GM08714 (cell line): ENCODE results near the gene COPG2.
"Not testable (repeated sequence)": the region's sequence is repeated elsewhere in the genome, so short reads cannot be mapped to it uniquely, and the experiment has no call there.

Experiments
- H3K4me3 ChIP-seq: fragments of 200-500 bp; sonication (Bioruptor generic); 2 replicates; pipeline ENCODE4 v1.5.1; 2014; ENCODE audit warnings: mild to moderate bottlenecking, low read length, inconsistent platforms
- ZNF274 ChIP-seq: IDR thresholded peaks from 2 replicates; pipeline ENCODE4 v1.6.1; 2012; ENCODE audit warnings: mild to moderate bottlenecking, low read depth, low read length

Gene COPG2

DNA sequence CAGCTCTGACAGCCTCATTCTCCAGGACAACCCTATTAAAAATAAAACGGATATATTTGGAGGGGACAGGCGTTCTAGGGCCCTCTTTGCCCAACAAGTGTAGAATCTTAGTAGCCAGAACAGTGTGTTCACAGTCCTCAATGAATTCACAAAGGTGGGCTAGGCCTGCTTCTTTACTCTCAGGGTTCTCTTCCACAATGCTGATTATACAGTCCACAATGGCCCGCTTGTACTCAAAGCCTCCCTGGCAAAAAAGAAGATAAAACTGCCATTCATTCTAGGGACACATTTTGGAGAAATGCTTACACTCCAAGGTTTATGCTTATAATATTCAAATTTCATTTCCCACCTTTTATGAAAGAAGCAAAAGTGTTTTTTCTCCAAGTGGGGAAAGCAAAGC is 114.1 kb downstream of the COPG2 start:
- no peak for TF ChIP-seq ZNF274
- H3K4me3 ChIP-seq: no peak overlapping the region

GRCh38 chr7:130553398-130554029 is 115.0 kb downstream of the COPG2 start:
- H3K4me3 ChIP-seq: no peak overlapping the region

GRCh38 chr7:130544356-130544755 is 124.2 kb downstream of the COPG2 start:
- H3K4me3 ChIP-seq: no peak overlapping the region
- no peak for TF ChIP-seq ZNF274

More at GRCh38 chr7:130553398-130554029, 115.0 kb downstream of the COPG2 start:
- TF ChIP-seq ZNF274: no peak

DNA sequence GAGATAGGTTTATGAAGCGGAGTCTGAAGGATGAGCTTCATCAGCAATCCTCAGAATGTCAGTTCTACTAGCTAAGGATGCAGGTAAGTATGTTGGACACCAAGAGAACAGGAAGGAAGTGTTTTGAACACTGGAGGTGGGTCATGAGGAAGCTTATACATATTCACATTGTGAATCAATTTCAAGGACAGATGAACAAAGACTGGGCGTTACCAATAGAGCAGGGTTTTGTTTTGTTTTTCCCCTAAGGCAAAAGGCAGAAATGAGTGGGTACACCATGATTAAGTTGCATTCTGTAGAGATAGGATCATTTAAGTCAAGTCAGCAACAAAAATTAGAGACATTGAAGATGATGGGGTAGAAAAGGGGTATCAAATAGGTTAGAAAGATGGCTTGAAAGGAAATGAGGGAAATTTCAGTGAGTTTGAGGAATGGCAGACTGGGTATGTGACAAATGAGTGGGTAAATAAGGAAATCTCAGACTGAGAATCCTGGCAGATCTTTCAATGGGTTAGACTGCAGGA is 125.0 kb downstream of the COPG2 start:
- H3K4me3 ChIP-seq: no peak overlapping the region
- no peak for TF ChIP-seq ZNF274

DNA sequence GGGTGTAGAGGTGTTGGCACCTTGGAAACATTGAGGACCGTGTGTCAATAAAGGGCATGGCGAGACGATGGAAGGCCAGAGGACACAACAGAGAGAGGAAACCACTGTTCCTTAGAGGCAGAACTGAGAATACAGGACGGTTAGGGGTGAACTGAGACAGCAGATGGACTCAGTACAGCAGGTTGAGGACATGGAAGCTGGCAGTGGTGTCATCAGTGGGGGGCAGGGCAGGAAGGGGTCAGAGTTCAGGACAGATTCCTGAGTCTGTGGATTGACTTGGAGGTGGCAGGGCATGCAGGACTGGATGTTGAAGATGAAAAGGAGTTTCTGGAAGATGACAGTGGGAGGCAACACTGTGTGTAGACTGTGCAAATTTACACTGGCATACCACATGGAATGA is 126.3 kb downstream of the COPG2 start:
- H3K4me3 ChIP-seq: not testable (repeated sequence)

GRCh38 chr7:130541287-130541686 is 127.3 kb downstream of the COPG2 start:
- H3K4me3 ChIP-seq: not testable (repeated sequence)

- H3K4me3 ChIP-seq: not testable (repeated sequence)
Measured at GRCh38 chr7:130537894-130538293, 130.7 kb downstream of the COPG2 start.

- no peak for TF ChIP-seq ZNF274
Measured at GRCh38 chr7:130529417-130529816, 139.1 kb downstream of the COPG2 start.

GRCh38 chr7:130527752-130528355 is 140.7 kb downstream of the COPG2 start:
- not testable (repeated sequence) for H3K4me3 ChIP-seq

More at GRCh38 chr7:130529417-130529816, 139.1 kb downstream of the COPG2 start:
- no peak overlapping the region for H3K4me3 ChIP-seq

DNA sequence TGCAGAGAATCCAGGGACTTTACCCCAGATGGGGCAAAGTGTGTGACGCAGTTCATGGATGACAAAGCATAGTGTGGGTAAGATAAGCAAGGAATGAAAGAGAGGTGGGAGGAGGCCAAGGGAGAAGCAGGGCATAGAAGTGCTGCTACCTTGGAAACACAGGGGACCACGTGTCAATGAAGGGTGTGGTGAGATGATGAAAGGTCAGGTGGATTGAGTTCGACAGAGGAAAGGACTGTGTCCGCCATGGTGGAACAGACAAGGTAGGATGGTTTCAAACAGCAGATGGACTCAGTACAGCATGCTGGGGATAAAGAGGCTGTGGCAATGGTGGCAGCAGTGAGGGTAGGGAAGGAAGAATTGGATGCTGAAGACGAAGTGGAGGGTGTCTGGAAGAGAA is 143.9 kb downstream of the COPG2 start:
- no peak for TF ChIP-seq ZNF274
- no peak overlapping the region for H3K4me3 ChIP-seq

DNA sequence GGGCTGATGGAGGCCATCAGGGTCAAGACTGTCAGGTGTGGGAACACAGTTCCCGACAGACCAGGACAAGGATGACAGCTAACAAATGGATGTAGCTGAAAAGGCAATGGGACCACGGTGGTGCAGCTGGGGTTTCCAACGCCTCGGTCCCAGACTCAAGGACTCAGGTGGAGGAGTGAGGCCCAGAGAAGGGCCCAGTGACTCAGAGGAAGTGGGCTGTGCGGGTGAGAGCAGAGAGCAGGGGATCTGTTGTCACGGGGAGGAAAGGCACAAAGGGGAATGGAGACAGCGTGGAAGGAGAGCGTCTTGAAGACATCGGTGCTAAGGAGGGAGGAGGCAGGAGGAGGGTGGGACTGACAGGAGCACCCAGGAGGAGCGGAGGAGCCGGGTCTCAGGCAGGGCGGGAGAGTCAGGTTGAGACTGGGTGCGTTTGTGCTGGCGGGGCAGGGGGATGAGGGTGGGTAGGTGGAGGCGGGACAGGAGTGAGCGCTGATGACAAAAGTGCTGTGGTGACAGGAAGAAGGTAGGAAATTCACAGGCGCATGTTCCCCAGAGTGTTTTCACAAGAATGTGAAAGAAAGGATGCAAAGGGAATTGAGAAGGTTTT is 144.9 kb downstream of the COPG2 start:
- not testable (repeated sequence) for H3K4me3 ChIP-seq

GRCh38 chr7:130521258-130521951 is 147.1 kb downstream of the COPG2 start:
- H3K4me3 ChIP-seq: no peak overlapping the region
- TF ChIP-seq ZNF274: no peak

- TF ChIP-seq ZNF274: no peak
- no peak overlapping the region for H3K4me3 ChIP-seq
Measured at GRCh38 chr7:130515315-130516040, 153.1 kb downstream of the COPG2 start.

GRCh38 chr7:130513447-130513846 is 155.1 kb downstream of the COPG2 start:
- no peak overlapping the region for H3K4me3 ChIP-seq
- TF ChIP-seq ZNF274: no peak

DNA sequence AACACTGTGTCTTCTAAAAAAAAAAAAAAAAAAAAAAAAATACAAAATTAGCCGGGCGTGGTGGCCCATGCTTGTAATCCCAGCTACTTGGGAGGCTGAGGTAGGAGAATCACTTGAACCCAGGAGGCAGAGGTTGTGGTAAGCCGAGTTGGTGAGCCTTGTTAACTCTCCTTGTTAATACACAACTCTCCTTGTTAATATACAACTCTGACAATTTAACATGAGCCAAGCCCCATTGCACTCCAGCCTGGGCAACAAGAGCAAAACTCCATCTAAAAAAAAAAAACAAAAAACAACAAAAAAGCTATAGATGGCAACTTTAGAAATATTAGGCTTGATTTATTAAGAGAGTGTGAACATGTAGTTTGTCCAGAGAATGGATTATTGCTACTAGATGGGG is 156.5 kb downstream of the COPG2 start:
- H3K4me3 ChIP-seq: not testable (repeated sequence)
